ENCODE data around the gene CLHC1. TPM values are rescaled to one million over a fixed set of nuclear protein-coding genes. Genes with fewer than 3 reads are reported as not detected.

The CLHC1 gene
- total and polyA plus RNA-seq, 4 donors, result 0.45 to 4.9 (median 2.6) TPM

- no peak for TF ChIP-seq MAX (IDR thresholded peaks at IDR 0.05)
- no peak for DNase-seq (ENCODE audit: low spot score)
- Histone ChIP-seq H3K27ac (ENCODE audit: low read depth in 1 of 2, low read length in 2 of 2) (no peak overlapping the region), H3K4me3 (ENCODE audit: low read depth in 1 of 3, low read length in 3 of 3) (no peak overlapping the region), H3K4me1 (ENCODE audit: control insufficient read depth in 4 of 4, insufficient read depth in 4 of 4, low read length in 3 of 4) (peaks cover 0 to 2% (median 0%) of the 10 kb centered on the region in 4 donors), H3K9me3 (ENCODE audit: control insufficient read depth in 4 of 4, low read length in 3 of 4) (no peaks in the 10 kb centered on the region), H3K36me3 (ENCODE audit: control insufficient read depth in 4 of 4, insufficient read depth in 3 of 4, low read depth in 1 of 4, low read length in 3 of 4) (no peaks in the 10 kb centered on the region), H3K27me3 (ENCODE audit: control insufficient read depth in 4 of 4, insufficient read depth in 4 of 4, low read length in 3 of 4) (no peaks in the 10 kb centered on the region), H3K9ac (ENCODE audit: low read depth in 1 of 2, low read length in 2 of 2) (no peak overlapping the region)
- WGBS, result 17% methylated on average over 1 of the region's 1 CpG
These were observed 56.0 kb downstream of the CLHC1 start for GRCh38 chr2:55176094-55176415.

GRCh38 chr2:55175254-55176093, 56.6 kb downstream of the CLHC1 start:
- H3K9me3 ChIP-seq (ENCODE audit: control insufficient read depth in 4 of 4, low read length in 3 of 4), result no peaks in the 10 kb centered on the region
- no peak overlapping the region for H3K27ac ChIP-seq (ENCODE audit: low read depth in 1 of 2, low read length in 2 of 2)
- no peaks in the 10 kb centered on the region for H3K36me3 ChIP-seq (ENCODE audit: control insufficient read depth in 4 of 4, insufficient read depth in 3 of 4, low read depth in 1 of 4, low read length in 3 of 4)
- TF ChIP-seq FOXA1 (IDR thresholded peaks at IDR 0.05) (no peak), REST (IDR thresholded peaks at IDR 0.05) (no peak), RAD21 (IDR thresholded peaks at IDR 0.05) (peak; percentile 87 to 93), CTCF (IDR thresholded peaks at IDR 0.05; ENCODE audit: low read depth, low read length, missing input control) (peak; percentile 48), ATF3 (IDR thresholded peaks at IDR 0.05) (no peak), HNF4G (IDR thresholded peaks at IDR 0.05) (no peak), JUND (IDR thresholded peaks at IDR 0.05) (peak in 1 of 2 donors; percentile 20), EGR1 (IDR thresholded peaks at IDR 0.05; ENCODE audit: low read depth in 2 of 2) (no peak), MAX (IDR thresholded peaks at IDR 0.05) (peak; percentile 16), RXRA (IDR thresholded peaks at IDR 0.05) (no peak)
- H3K4me3 ChIP-seq (ENCODE audit: low read depth in 1 of 3, low read length in 3 of 3), result no peak overlapping the region
- H3K9ac ChIP-seq (ENCODE audit: low read depth in 1 of 2, low read length in 2 of 2), result peak overlapping the region in 1 of 2 donors; percentile 38
- WGBS, result 23% methylated on average over 5 of the region's 5 CpGs
- DNase-seq (ENCODE audit: low spot score), result no peak
- no peaks in the 10 kb centered on the region for H3K27me3 ChIP-seq (ENCODE audit: control insufficient read depth in 4 of 4, insufficient read depth in 4 of 4, low read length in 3 of 4)
- H3K4me1 ChIP-seq (ENCODE audit: control insufficient read depth in 4 of 4, insufficient read depth in 4 of 4, low read length in 3 of 4), result peaks cover 0 to 2% (median 0%) of the 10 kb centered on the region in 4 donors
